Memory B cell (primary cell): ENCODE results near the gene TLE1.
"Not testable (repeated sequence)": the region's sequence is repeated elsewhere in the genome, so short reads cannot be mapped to it uniquely, and the experiment has no call there.

ENCODE experiments used
- ATAC-seq: fragments of 150-1000 bp; cut with Tn5 transposase; 2 replicates; pipeline ENCODE4 v1.10.0; 2021; ENCODE audit warnings: low read depth, mild to moderate bottlenecking, moderate library complexity
- DNase-seq, 2 donors: peaks; one replicate each; pipeline ENCODE4 v3.0.0; 2022; ENCODE audit warnings: low spot score in 2 of 2
- H3K27ac Mint-ChIP-seq: one replicate; pipeline ENCODE4 v1.8.0; 2022; ENCODE audit warnings: mild to moderate bottlenecking, moderate library complexity, mixed read lengths
- H3K27me3 Mint-ChIP-seq: one replicate; pipeline ENCODE4 v1.8.0; 2022; ENCODE audit warnings: mixed read lengths
- H3K36me3 Mint-ChIP-seq: one replicate; pipeline ENCODE4 v1.8.0; 2022; ENCODE audit warnings: mild to moderate bottlenecking, mixed read lengths
- H3K4me1 Mint-ChIP-seq: one replicate; pipeline ENCODE4 v1.8.0; 2022; ENCODE audit warnings: mixed read lengths
- H3K4me3 Mint-ChIP-seq: one replicate; pipeline ENCODE4 v1.8.0; 2022; ENCODE audit warnings: mild to moderate bottlenecking, moderate library complexity, mixed read lengths
- H3K9me3 Mint-ChIP-seq: one replicate; pipeline ENCODE4 v1.8.0; 2022; ENCODE audit warnings: mixed read lengths

The TLE1 gene

GRCh38 chr9:81614335-81614734, 75.0 kb downstream of the TLE1 start:
- DNase-seq = no peak
- Mint-ChIP-seq H3K36me3 (peaks cover 27% of the 10 kb centered on the region), H3K9me3 (no peaks in the 10 kb centered on the region), H3K4me1 (peaks cover 17% of the 10 kb centered on the region), H3K4me3 (no peak overlapping the region), H3K27ac (no peak overlapping the region), H3K27me3 (no peaks in the 10 kb centered on the region)
- no peak for ATAC-seq

- H3K27ac Mint-ChIP-seq = no peak overlapping the region
- no peak for ATAC-seq
Observed at GRCh38 chr9:81613002-81613812, 76.1 kb downstream of the TLE1 start.

DNA sequence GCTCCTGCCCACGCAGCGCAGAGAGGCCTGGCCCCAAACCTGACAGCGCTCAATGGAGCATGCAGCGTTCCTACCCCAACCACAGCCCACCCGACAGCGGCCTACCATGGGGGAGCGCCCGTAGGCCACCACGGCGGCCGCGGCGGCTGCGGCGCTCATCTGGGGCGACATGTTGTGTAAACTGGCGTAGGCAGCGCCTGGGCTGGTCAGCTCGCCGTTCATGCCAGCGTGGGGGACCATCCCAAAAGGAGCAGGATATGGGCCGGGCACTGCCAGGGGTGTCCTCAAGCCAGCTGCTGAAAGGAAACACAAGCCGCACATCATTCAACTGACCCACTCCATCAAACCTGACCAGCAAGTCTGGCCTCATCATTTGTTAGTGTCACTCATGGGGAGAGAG, 77.7 kb downstream of the TLE1 start:
- Mint-ChIP-seq H3K4me3 (no peak overlapping the region), H3K36me3 (peaks cover 25% of the 10 kb centered on the region), H3K27ac (no peak overlapping the region), H3K9me3 (no peaks in the 10 kb centered on the region), H3K4me1 (peaks cover 17% of the 10 kb centered on the region), H3K27me3 (no peaks in the 10 kb centered on the region)
- no peak for ATAC-seq
- DNase-seq = no peak

More at GRCh38 chr9:81613002-81613812, 76.1 kb downstream of the TLE1 start:
- no peaks in the 10 kb centered on the region for H3K27me3 Mint-ChIP-seq
- DNase-seq = no peak
- H3K36me3 Mint-ChIP-seq = peaks cover 22% of the 10 kb centered on the region
- H3K4me3 Mint-ChIP-seq = no peak overlapping the region
- H3K9me3 Mint-ChIP-seq = no peaks in the 10 kb centered on the region
- peaks cover 10% of the 10 kb centered on the region for H3K4me1 Mint-ChIP-seq

GRCh38 chr9:81610740-81611107, 78.6 kb downstream of the TLE1 start:
- H3K4me1 Mint-ChIP-seq = peaks cover 17% of the 10 kb centered on the region

DNA sequence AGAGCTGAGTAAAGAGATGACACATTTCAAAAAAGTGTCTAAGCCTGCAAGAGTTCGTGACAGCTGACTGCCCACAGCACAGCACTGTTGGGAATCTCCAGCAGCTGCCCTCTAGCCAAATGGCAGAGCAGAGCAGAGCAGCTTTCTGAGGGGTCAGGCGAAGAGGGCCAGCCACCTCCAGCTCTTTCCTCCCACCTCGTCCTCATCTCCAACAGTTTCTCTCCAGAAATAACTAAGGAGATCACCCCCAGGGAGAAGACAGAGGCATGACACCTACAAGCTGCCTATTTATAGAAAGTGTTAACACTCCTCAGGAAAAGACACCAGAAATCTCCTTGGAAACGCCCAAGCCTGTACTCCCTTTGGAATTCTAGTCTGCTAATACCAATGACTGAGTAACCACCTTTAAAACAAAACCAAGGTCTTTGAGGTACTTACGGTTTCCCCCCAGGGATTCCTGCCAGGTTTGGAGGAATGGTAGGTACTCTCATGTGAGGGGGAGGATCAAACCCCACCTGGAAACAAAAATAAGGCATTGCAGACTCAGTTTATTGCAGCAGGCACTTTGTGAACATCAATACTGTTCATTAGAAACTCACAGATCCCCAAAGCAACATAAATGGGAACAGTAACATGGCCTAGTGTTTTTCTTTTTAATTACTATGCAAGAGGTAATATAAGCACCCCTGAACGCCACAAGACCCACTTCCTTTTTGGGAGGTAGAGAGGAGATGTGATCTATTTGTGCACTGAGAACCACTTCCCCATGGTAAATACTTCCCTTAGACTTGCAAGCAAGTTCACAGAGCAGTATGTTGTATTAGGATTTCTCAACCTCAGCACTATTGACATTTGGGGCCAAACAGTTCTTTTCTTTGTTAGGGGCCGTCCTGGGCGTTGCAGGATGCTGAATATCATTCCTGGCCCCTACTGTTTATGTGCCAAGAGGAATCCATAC, 79.3 kb downstream of the TLE1 start:
- Mint-ChIP-seq H3K9me3 (no peaks in the 10 kb centered on the region), H3K27ac (peak overlapping the region; percentile 31), H3K27me3 (no peaks in the 10 kb centered on the region), H3K36me3 (peaks cover 25% of the 10 kb centered on the region), H3K4me1 (peaks cover 17% of the 10 kb centered on the region), H3K4me3 (peak overlapping the region; percentile 9)
- DNase-seq = peak in 1 of 2 donors; percentile 10
- ATAC-seq = peak; percentile 98

More at GRCh38 chr9:81610740-81611107, 78.6 kb downstream of the TLE1 start:
- Mint-ChIP-seq H3K27me3 (no peaks in the 10 kb centered on the region), H3K36me3 (peaks cover 24% of the 10 kb centered on the region), H3K9me3 (no peaks in the 10 kb centered on the region), H3K4me3 (peak overlapping the region; percentile 17), H3K27ac (no peak overlapping the region)
- DNase-seq (no peak), ATAC-seq (no peak)

- DNase-seq = no peak
- Mint-ChIP-seq H3K27me3 (no peaks in the 10 kb centered on the region), H3K4me3 (no peak overlapping the region), H3K9me3 (no peaks in the 10 kb centered on the region), H3K36me3 (peaks cover 35% of the 10 kb centered on the region), H3K4me1 (peaks cover 20% of the 10 kb centered on the region), H3K27ac (no peak overlapping the region)
- no peak for ATAC-seq
Observed at GRCh38 chr9:81608289-81608657, 81.1 kb downstream of the TLE1 start.

DNA sequence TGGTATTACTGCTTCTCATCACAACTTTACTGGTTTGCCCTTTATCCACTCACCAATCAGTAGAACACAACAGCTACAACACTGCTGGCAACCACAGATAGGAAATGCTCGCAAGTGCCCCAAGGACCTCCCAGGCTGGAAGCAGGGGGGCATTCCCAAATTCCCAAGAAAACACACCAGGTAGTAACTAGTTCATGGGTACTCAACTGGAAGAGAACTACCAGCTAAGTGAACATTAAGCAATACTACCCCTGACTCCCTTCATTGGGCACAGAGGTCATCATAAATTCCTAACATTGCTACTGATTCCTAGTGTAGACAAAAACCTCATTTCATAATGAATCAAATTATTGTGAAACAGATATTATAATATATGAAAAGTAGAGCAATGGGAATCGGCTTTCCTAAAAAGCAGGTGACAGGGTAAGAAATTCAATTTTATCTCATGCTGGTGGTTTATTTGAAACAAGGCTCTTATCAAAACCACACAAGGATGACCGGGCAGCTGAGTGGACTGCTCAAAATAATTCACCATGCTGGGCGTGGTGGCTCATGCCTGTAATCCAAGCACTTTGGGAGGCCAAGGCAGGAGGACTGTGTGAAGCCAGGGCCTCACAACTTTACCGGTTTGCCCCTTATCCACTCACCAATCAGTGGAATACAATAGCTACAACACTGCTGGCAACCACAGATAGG, 81.6 kb downstream of the TLE1 start:
- no peak overlapping the region for H3K27ac Mint-ChIP-seq
- peaks cover 34% of the 10 kb centered on the region for H3K36me3 Mint-ChIP-seq
- DNase-seq = no peak

DNA sequence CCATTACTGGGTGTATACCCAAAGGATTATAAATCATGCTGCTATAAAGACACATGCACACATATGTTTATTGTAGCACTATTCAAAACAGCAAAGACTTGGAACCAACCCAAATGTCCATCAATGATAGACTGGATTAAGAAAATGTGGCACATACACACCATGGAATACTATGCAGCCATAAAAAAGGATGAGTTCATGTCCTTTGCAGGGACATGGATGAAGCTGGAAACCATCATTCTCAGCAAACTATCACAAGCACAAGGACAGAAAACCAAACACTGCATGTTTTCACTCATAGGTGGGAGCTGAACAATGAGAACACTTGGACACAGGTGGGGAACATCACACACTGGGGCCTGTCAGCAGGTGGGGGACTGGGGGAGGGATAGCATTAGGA, 83.1 kb downstream of the TLE1 start:
- DNase-seq, H3K27ac Mint-ChIP-seq, H3K27me3 Mint-ChIP-seq, H3K4me3 Mint-ChIP-seq, H3K9me3 Mint-ChIP-seq, ATAC-seq: not testable (repeated sequence)
- H3K36me3 Mint-ChIP-seq = peaks cover 43% of the 10 kb centered on the region
- H3K4me1 Mint-ChIP-seq = peaks cover 32% of the 10 kb centered on the region

More for the DNA sequence above, 81.6 kb downstream of the TLE1 start:
- Mint-ChIP-seq H3K4me3 (no peak overlapping the region), H3K27me3 (no peaks in the 10 kb centered on the region), H3K4me1 (peaks cover 21% of the 10 kb centered on the region), H3K9me3 (no peaks in the 10 kb centered on the region)
- no peak for ATAC-seq

DNA sequence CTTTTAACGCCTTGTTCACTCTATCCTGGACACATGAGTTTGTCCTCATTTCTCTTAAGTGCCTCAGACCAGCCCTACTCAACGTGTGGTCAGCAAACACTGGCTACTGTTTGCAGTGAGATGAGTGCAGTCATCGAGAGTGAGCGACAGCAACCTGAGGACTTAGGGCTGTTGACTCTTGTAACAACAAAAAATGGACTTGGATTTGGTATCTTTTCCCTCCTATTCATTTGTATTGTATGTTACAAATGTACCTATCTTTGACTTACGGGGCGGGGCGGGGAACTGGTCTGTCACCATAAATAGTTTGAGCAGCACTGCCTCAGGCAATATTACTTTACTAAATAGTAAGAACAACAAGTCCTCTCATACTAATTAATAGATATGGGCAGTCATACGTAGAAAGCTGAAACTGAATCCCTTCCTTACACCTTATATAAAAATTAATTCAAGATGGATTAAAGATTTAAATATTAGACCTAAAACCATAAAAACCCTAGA, 84.1 kb downstream of the TLE1 start:
- peaks cover 38% of the 10 kb centered on the region for H3K36me3 Mint-ChIP-seq
- DNase-seq (no peak), ATAC-seq (no peak)
- no peak overlapping the region for H3K4me3 Mint-ChIP-seq
- H3K27me3 Mint-ChIP-seq = no peaks in the 10 kb centered on the region
- H3K9me3 Mint-ChIP-seq = no peaks in the 10 kb centered on the region
- H3K27ac Mint-ChIP-seq = no peak overlapping the region
- H3K4me1 Mint-ChIP-seq = peaks cover 24% of the 10 kb centered on the region

DNA sequence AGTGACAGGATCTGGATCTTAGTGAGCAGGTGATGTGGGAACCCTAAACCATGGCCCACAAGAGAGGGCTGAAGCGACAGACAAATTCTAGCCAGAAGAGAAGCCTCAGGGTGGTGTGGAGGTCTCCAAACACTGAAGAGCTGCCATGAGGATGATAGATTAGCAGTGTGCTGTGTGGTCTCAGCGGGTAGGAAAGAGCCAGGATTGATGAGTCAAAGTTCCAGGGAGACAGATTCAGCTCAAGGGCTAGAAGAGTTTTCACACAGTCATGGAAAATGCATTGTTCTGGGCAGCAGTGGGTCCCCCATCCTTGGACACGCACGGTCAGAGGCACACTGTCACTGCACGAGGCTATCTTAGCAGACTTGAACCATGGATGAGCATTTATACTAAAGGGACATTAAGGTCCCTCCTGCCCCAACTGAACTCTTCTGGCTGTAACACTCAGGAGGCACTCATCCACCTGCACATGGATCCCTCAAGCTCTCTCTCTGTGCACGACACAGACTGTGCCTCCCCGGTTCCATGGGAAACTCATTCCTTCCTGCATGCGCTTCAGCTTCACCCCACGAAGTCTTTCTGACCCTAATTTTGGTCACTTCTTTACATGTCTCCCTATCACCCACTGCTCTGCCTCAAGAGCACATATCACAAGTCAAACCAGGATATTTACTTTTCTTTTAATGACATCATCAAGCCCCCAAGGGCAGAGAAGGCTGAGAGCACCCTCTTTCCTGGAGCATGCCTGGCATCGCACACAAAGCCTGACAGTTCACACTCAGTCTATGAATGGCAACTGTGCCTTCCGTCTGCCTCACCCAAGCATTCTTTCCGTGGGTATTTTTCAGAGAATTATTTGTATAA, 84.8 kb downstream of the TLE1 start:
- Mint-ChIP-seq H3K4me1 (peaks cover 26% of the 10 kb centered on the region), H3K27me3 (no peaks in the 10 kb centered on the region), H3K4me3 (no peak overlapping the region), H3K36me3 (peaks cover 40% of the 10 kb centered on the region), H3K27ac (no peak overlapping the region), H3K9me3 (no peaks in the 10 kb centered on the region)
- ATAC-seq = no peak
- DNase-seq = no peak

DNA sequence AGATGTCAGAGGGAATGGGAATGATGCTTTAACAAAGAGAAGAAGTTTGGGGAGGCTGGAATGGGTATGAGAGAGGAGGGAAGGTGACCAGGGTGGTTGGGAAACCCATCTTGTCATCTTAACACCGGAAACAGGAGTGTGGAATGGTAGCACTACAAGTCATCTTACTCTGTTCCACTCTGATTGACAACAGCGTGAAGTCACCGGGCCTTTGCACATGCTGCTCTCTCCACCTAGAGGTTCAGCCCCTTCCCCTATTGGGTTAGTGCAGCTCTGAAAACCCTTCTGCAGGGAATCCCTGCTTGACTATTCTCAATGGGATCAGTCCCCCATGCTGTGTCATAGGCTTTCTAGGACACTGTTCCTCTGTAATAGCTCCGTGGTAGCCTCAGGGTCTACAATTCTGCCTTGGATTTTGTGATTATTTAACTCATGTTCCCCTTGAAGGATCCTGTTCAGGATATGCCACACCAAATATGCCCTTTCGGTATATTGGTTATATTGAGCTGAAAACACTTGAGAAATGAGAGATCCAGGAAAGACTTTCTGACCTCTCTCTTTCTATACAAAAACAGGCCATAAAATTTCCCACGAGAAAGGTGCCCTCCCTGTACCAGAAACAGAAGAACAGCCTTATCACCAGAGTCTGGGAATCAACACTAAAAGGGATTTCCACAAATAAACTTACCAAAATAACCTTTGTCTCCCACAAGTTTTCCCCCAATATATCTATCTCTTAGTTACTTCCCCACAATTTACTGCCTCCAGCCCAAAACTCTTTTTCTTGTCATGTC, 86.3 kb downstream of the TLE1 start:
- Mint-ChIP-seq H3K27me3 (no peaks in the 10 kb centered on the region), H3K27ac (peak overlapping the region; percentile 1), H3K36me3 (peaks cover 47% of the 10 kb centered on the region), H3K4me3 (no peak overlapping the region), H3K9me3 (no peaks in the 10 kb centered on the region), H3K4me1 (peaks cover 38% of the 10 kb centered on the region)
- ATAC-seq = no peak
- no peak for DNase-seq
